Gastroesophageal sphincter (tissue), 3 donors: ENCODE data around the gene STX12.

Experiments
- CTCF ChIP-seq, 4 experiments: fragments of 200-600 bp in 2 of 4; fragments of 450-650 bp in 2 of 4; sonication (generic) in 1 of 4; IDR thresholded peaks; one replicate each; pipeline ENCODE4 v1.5.1; 2017 to 2019; ENCODE audit warnings: antibody characterized with exemption in 4 of 4, mild to moderate bottlenecking in 2 of 4, moderate library complexity in 2 of 4
- POLR2A ChIP-seq, 2 donors: fragments of 450-650 bp; IDR thresholded peaks; one replicate each; pipeline ENCODE4 v1.6.1; 2017; ENCODE audit warnings: antibody characterized with exemption in 2 of 2, mild to moderate bottlenecking in 2 of 2, moderate library complexity in 1 of 2

GRCh38 chr1:27778056-27778455 lies 5.0 kb downstream of the STX12 start:
- TF ChIP-seq POLR2A (IDR thresholded peaks at IDR 0.05), result no peak
- TF ChIP-seq CTCF (IDR thresholded peaks at IDR 0.05), result no peak
